Osteoblast (primary cell): ENCODE data around the gene SHLD2. TPM values are rescaled to one million over a fixed set of nuclear protein-coding genes. Genes with fewer than 3 reads are reported as not detected.
"Not testable (repeated sequence)": the region's sequence is repeated elsewhere in the genome, so short reads cannot be mapped to it uniquely, and the experiment has no call there.

ENCODE experiments used
- DNase-seq: peaks from one replicate; pipeline ENCODE4 v3.0.0; 2011; ENCODE audit warnings: low spot score, mixed read lengths; ENCODE audit not compliant: insufficient read length; ENCODE audit errors: missing footprints
- H2AFZ ChIP-seq: 2 replicates; pipeline ENCODE4 v1.6.0; 2011; ENCODE audit warnings: mild to moderate bottlenecking, low read length
- H3K27ac ChIP-seq: 2 replicates; pipeline ENCODE4 v1.5.1; 2011; ENCODE audit warnings: mild to moderate bottlenecking, low read depth, low read length, moderate library complexity
- H3K27me3 ChIP-seq: 2 replicates; pipeline ENCODE4 v1.6.0; 2012; ENCODE audit warnings: mild to moderate bottlenecking, control low read depth, inconsistent platforms, low read length, moderate library complexity; ENCODE audit not compliant: insufficient read depth
- H3K36me3 ChIP-seq: 2 replicates; pipeline ENCODE4 v1.5.1; 2011; ENCODE audit warnings: mild to moderate bottlenecking, low read length, control low read depth, moderate library complexity; ENCODE audit not compliant: insufficient read depth
- H3K4me1 ChIP-seq: 2 replicates; pipeline ENCODE4 v1.5.1; 2011; ENCODE audit warnings: mild to moderate bottlenecking, low read length, control low read depth, moderate library complexity; ENCODE audit not compliant: insufficient read depth
- H3K4me2 ChIP-seq: 2 replicates; pipeline ENCODE4 v1.6.0; 2011; ENCODE audit warnings: mild to moderate bottlenecking, low read length; ENCODE audit not compliant: insufficient read depth
- H3K4me3 ChIP-seq: fragments of 200-600 bp; sonication (generic); 3 replicates; pipeline ENCODE4 v1.5.1; 2012; ENCODE audit warnings: mild to moderate bottlenecking, low read length, inconsistent platforms; ENCODE audit not compliant: insufficient read depth
- H3K79me2 ChIP-seq: 2 replicates; pipeline ENCODE4 v1.6.0; 2012; ENCODE audit warnings: mild to moderate bottlenecking, low read length, control low read depth, inconsistent platforms; ENCODE audit not compliant: insufficient read depth
- H3K9me3 ChIP-seq: 2 replicates; pipeline ENCODE4 v1.5.1; 2011; ENCODE audit warnings: low read depth, low read length, control low read depth
- H4K20me1 ChIP-seq: 2 replicates; pipeline ENCODE4 v1.6.0; 2012; ENCODE audit warnings: mild to moderate bottlenecking, low read length, control low read depth; ENCODE audit not compliant: insufficient read depth
- total RNA-seq: library from RNA; depleted of rRNA; stranded (reverse); fragments of >200 nt; gene quantifications from 2 replicates; pipeline ENCODE4 v1.2.3, GENCODE V29; 2012
- TF ChIP-seq, protein P1 (sequence below): IDR thresholded peaks from 2 replicates; pipeline ENCODE4 v1.5.1; 2011; ENCODE audit warnings: mild to moderate bottlenecking, low read depth, low read length, moderate library complexity; ENCODE audit errors: extremely low read depth

Gene SHLD2
- total RNA-seq, 1 donor, result 40.9 TPM

DNA sequence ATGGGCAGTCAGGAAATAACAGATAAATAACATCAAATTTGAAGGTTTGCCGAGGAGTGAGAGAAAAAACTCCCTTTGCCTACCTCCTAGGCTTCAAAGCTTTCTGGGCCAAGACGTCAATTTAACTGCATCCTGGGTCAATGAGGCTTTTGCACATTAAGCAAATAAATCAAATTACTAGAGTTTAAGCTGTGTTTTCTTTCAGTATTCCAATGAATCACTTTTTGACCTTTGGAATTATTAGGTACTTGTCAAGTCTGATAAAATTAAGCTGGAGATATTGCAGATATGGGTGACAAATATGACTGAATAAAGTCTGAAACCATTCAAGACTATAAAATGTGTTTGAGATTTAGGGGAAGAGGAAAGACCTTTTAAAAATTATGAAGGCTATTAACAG, 22.6 kb upstream of the SHLD2 start:
- no peak for DNase-seq
- H3K36me3 ChIP-seq, result peaks cover 50% of the 10 kb centered on the region

DNA sequence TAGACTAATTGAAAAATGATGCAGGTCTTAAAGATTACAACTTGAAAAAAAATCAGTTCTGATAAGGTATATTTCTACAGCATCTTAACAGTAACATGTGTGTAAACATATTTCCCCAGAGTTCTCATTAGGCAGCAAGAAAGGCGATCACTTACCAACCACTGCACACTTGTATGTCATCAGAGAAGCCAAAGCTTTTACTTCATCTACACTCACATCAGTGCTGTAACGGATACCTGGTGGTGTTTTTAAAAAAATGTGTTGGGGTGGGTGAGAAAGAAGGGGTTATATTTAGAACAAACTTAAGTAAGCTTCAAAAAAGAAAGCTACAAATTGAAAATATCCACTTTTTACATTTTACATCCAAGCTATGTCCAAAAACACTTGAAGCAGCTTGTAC, 18.6 kb upstream of the SHLD2 start:
- H4K20me1 ChIP-seq, H3K4me3 ChIP-seq, H2AFZ ChIP-seq, H3K9me3 ChIP-seq, H3K27ac ChIP-seq, H3K4me1 ChIP-seq, H3K27me3 ChIP-seq, H3K4me2 ChIP-seq, DNase-seq: not testable (repeated sequence)
- Histone ChIP-seq H3K79me2 (peaks cover 34% of the 10 kb centered on the region), H3K36me3 (peaks cover 29% of the 10 kb centered on the region)

More for the DNA sequence above, 22.6 kb upstream of the SHLD2 start:
- TF ChIP-seq, protein P1, sequence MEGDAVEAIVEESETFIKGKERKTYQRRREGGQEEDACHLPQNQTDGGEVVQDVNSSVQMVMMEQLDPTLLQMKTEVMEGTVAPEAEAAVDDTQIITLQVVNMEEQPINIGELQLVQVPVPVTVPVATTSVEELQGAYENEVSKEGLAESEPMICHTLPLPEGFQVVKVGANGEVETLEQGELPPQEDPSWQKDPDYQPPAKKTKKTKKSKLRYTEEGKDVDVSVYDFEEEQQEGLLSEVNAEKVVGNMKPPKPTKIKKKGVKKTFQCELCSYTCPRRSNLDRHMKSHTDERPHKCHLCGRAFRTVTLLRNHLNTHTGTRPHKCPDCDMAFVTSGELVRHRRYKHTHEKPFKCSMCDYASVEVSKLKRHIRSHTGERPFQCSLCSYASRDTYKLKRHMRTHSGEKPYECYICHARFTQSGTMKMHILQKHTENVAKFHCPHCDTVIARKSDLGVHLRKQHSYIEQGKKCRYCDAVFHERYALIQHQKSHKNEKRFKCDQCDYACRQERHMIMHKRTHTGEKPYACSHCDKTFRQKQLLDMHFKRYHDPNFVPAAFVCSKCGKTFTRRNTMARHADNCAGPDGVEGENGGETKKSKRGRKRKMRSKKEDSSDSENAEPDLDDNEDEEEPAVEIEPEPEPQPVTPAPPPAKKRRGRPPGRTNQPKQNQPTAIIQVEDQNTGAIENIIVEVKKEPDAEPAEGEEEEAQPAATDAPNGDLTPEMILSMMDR, result no peak
- Histone ChIP-seq H3K9me3 (no peaks in the 10 kb centered on the region), H3K27ac (no peak overlapping the region), H4K20me1 (no peaks in the 10 kb centered on the region), H3K4me3 (no peak overlapping the region), H3K79me2 (peaks cover 16% of the 10 kb centered on the region), H3K4me2 (no peak overlapping the region), H3K4me1 (no peaks in the 10 kb centered on the region), H3K27me3 (no peaks in the 10 kb centered on the region), H2AFZ (no peak overlapping the region)

GRCh38 chr10:87079106-87079836, 15.7 kb upstream of the SHLD2 start:
- Histone ChIP-seq H3K27ac (no peak overlapping the region), H2AFZ (no peak overlapping the region), H3K9me3 (no peaks in the 10 kb centered on the region), H3K4me1 (peaks cover 25% of the 10 kb centered on the region), H3K4me2 (no peak overlapping the region), H4K20me1 (no peaks in the 10 kb centered on the region), H3K36me3 (peaks cover 13% of the 10 kb centered on the region), H3K27me3 (no peaks in the 10 kb centered on the region), H3K4me3 (no peak overlapping the region), H3K79me2 (peaks cover 50% of the 10 kb centered on the region)
- DNase-seq, result no peak
- TF ChIP-seq, protein P1, result no peak

GRCh38 chr10:87080621-87081020, 14.4 kb upstream of the SHLD2 start:
- not testable (repeated sequence) for H4K20me1 ChIP-seq, H2AFZ ChIP-seq, H3K9me3 ChIP-seq, H3K4me3 ChIP-seq, H3K27ac ChIP-seq, H3K4me2 ChIP-seq, H3K36me3 ChIP-seq, DNase-seq, H3K27me3 ChIP-seq
- Histone ChIP-seq H3K79me2 (peaks cover 54% of the 10 kb centered on the region), H3K4me1 (peaks cover 31% of the 10 kb centered on the region)

DNA sequence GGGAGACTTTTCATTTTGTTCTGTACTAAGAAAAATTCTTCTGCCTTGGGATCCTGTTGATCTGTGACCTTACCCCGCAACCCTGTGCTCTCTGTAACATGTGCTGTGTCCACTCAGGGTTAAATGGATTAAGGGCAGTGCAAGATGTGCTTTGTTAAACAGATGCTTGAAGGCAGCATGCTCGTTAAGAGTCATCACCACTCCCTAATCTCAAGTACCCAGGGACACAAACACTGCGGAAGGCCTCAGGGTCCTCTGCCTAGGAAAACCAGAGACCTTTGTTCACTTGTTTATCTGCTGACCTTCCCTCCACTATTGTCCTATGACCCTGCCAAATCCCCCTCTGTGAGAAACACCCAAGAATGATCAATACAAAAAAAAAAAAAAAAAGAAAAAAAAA, 13.4 kb upstream of the SHLD2 start:
- Histone ChIP-seq H3K79me2 (peaks cover 54% of the 10 kb centered on the region), H3K4me2 (peak overlapping the region; percentile 23), H3K27ac (peak overlapping the region; percentile 99), H3K4me1 (peaks cover 31% of the 10 kb centered on the region)
- not testable (repeated sequence) for H4K20me1 ChIP-seq, H3K9me3 ChIP-seq, H3K4me3 ChIP-seq, H3K36me3 ChIP-seq, H3K27me3 ChIP-seq, DNase-seq, H2AFZ ChIP-seq

DNA sequence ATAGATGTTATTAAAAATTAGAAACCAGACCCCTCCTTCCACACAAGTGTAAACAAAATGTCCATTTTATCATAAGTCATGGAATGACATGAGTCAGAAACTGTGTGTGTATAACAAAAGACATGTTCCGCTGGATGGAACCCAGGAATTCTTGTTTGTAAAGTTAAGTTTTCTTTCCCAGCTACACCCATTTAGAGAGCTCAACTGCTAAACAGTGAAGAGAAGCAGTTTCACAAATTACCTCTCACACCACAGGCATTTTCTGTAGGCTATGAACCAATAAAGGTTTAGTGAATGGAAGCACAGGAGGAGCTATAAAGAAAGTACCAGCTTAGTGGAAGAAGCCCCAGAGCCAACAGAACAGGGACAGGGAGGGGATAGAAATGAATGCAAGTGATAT, 12.8 kb upstream of the SHLD2 start:
- H3K4me3 ChIP-seq, H4K20me1 ChIP-seq, H2AFZ ChIP-seq, H3K27me3 ChIP-seq, H3K36me3 ChIP-seq, H3K9me3 ChIP-seq: not testable (repeated sequence)
- peak overlapping the region; percentile 99 for H3K27ac ChIP-seq
- H3K79me2 ChIP-seq, result peaks cover 55% of the 10 kb centered on the region
- DNase-seq, result peak; percentile 68
- peaks cover 31% of the 10 kb centered on the region for H3K4me1 ChIP-seq
- peak overlapping the region; percentile 23 for H3K4me2 ChIP-seq

DNA sequence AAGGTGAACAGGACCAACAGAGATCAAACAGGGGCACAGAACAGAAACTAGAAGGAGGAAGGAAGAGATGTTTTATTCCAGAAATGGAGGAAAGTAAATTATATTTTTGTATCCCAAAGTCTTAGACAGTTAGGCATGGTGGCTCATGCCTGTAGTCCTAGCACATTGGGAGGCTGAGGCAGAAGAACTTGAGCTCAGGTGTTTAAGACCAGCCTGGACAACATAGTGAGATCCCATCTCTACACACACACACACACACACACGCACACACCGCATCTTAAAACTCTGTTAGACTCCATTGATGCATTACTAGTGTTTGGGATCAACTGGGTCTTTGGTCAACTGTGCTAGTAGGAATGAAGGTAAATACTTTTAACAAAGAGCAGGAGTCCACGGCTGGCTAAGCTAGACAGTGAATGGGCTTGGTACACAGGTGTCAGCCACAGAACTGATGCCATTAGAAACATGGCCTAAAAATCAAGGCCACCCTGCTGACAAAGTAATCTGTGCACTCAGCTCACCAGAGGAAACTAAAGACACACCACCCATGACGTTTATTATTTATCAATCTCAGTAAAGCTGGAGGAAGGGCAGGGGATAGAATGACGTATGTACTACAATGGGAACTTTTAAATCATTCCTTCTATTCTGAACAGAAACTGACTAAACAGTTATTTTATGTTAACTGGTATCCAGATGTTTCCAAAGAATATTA, 11.3 kb upstream of the SHLD2 start:
- DNase-seq, H4K20me1 ChIP-seq, H3K27me3 ChIP-seq, H3K36me3 ChIP-seq, H3K9me3 ChIP-seq, H2AFZ ChIP-seq: not testable (repeated sequence)
- H3K79me2 ChIP-seq, result peaks cover 54% of the 10 kb centered on the region
- H3K27ac ChIP-seq, result peak overlapping the region; percentile 99
- H3K4me2 ChIP-seq, result peak overlapping the region; percentile 74
- H3K4me3 ChIP-seq, result peak overlapping the region; percentile 35
- H3K4me1 ChIP-seq, result peaks cover 31% of the 10 kb centered on the region
